Stimulated activated CD8-positive, alpha-beta memory T cell treated with anti-CD3 and anti-CD28 coated beads, Interleukin-15, amount 100 ng/mL, for 1 hour (primary cell): ENCODE data around the gene HAUS3.

ENCODE experiments used
- DNase-seq: peaks from one replicate; pipeline ENCODE4 v3.0.0-alpha.2; 2020; ENCODE audit warnings: low read depth

HAUS3 gene

GRCh38 chr4:2263926-2264321 is 22.0 kb upstream of the HAUS3 start:
- DNase-seq = no peak

GRCh38 chr4:2262944-2263250 is 21.0 kb upstream of the HAUS3 start:
- DNase-seq = no peak

GRCh38 chr4:2262145-2262943 is 20.4 kb upstream of the HAUS3 start:
- peak; percentile 92 for DNase-seq

GRCh38 chr4:2261853-2262144 is 19.9 kb upstream of the HAUS3 start, which contains the start of gene MXD4:
MXD4 (minus strand) TSS chr4:2262109; CDS start chr4:2261980, 129 bp downstream.
- DNase-seq = no peak

- DNase-seq = no peak
Observed at GRCh38 chr4:2261110-2261852, 19.4 kb upstream of the HAUS3 start.

- no peak for DNase-seq
Observed at GRCh38 chr4:2260344-2261109, 18.6 kb upstream of the HAUS3 start.

GRCh38 chr4:2259541-2260343 is 17.8 kb upstream of the HAUS3 start:
- DNase-seq = no peak

GRCh38 chr4:2259036-2259540 is 17.2 kb upstream of the HAUS3 start:
- no peak for DNase-seq

- no peak for DNase-seq
Observed at GRCh38 chr4:2258091-2259035, 16.4 kb upstream of the HAUS3 start.

- no peak for DNase-seq
Observed at GRCh38 chr4:2257361-2258081, 15.6 kb upstream of the HAUS3 start.

GRCh38 chr4:2256781-2257191 is 14.9 kb upstream of the HAUS3 start:
- DNase-seq = no peak

GRCh38 chr4:2256156-2256731 is 14.3 kb upstream of the HAUS3 start:
- DNase-seq = no peak

- no peak for DNase-seq
Observed at GRCh38 chr4:2255501-2256155, 13.7 kb upstream of the HAUS3 start.

GRCh38 chr4:2254665-2255500 is 13.0 kb upstream of the HAUS3 start:
- no peak for DNase-seq

GRCh38 chr4:2253160-2254084 is 11.5 kb upstream of the HAUS3 start:
- DNase-seq = no peak

GRCh38 chr4:2252530-2253091 is 10.7 kb upstream of the HAUS3 start:
- no peak for DNase-seq
